AG04449 (cell line): ENCODE measurements around the gene KISS1R.

ENCODE experiments used
- CTCF ChIA-PET: fragments of 350-600 bp; formaldehyde crosslinking; extraction: SDS; loops from one replicate; lab custom pipeline; 2021; ENCODE audit warnings: antibody characterized with exemption; lab: Yijun Ruan, JAX
- POLR2A ChIA-PET: fragments of 400-600, 350-600 bp; formaldehyde crosslinking; extraction: SDS; loops from one replicate; lab custom pipeline; 2020; ENCODE audit warnings: antibody characterized with exemption, inconsistent platforms; lab: Yijun Ruan, JAX
- DNase-seq: peaks from one replicate; pipeline ENCODE4 v3.0.0-alpha.2; 2010; ENCODE audit warnings: low read depth, low spot score
- H3K4me3 ChIP-seq: 2 replicates; pipeline ENCODE4 v1.5.1; 2011; ENCODE audit warnings: low read depth, mild to moderate bottlenecking, control low read depth, low read length
- CTCF ChIP-seq: IDR thresholded peaks from one replicate; pipeline ENCODE4 v1.5.1; 2011; ENCODE audit warnings: mild to moderate bottlenecking, moderate library complexity, low read length, control low read depth, inconsistent platforms; ENCODE audit not compliant: insufficient read depth; ENCODE audit errors: missing control alignments

KISS1R gene

GRCh38 chr19:899336-900042 is 17.6 kb upstream of the KISS1R start:
- TF ChIP-seq CTCF, result no peak
- H3K4me3 ChIP-seq, result no peak overlapping the region
- DNase-seq, result no peak
- CTCF ChIA-PET, result no interaction called here
- POLR2A ChIA-PET, result no interaction called here

GRCh38 chr19:900043-900301 is 17.2 kb upstream of the KISS1R start:
- no peak overlapping the region for H3K4me3 ChIP-seq
- TF ChIP-seq CTCF, result no peak
- POLR2A ChIA-PET, result no interaction called here
- CTCF ChIA-PET, result no interaction called here
- DNase-seq, result no peak

GRCh38 chr19:900302-901111 is 16.6 kb upstream of the KISS1R start:
- no peak for DNase-seq
- TF ChIP-seq CTCF, result no peak
- CTCF ChIA-PET, result no interaction called here
- H3K4me3 ChIP-seq, result no peak overlapping the region
- POLR2A ChIA-PET, result no interaction called here

GRCh38 chr19:901216-902092 is 15.7 kb upstream of the KISS1R start:
- H3K4me3 ChIP-seq, result no peak overlapping the region
- CTCF ChIA-PET, result interaction anchor here (0.6 to 1.4 kb wide), 2 partner anchors 21 to 132 kb away, joined by 3 read pairs; no protein-coding TSS in a partner anchor
- DNase-seq, result no peak
- POLR2A ChIA-PET, result no interaction called here
- TF ChIP-seq CTCF, result no peak

GRCh38 chr19:902093-902370 is 15.1 kb upstream of the KISS1R start:
- CTCF ChIA-PET, result interaction anchor here (0.6 to 1.8 kb wide), 5 partner anchors 21 to 132 kb away, joined by 3 to 5 read pairs (median 3); partner anchors contain the start of gene CFD
- POLR2A ChIA-PET, result interaction anchor here (0.6 kb wide), 1 partner anchor 104 kb away, joined by 4 read pairs; no protein-coding TSS in a partner anchor
- no peak for TF ChIP-seq CTCF
- DNase-seq, result no peak
- no peak overlapping the region for H3K4me3 ChIP-seq
